HL-60/S4 treated with retinoic acid at 250 ng/mL for 4 days and 3 days (cell line): ENCODE data around the gene CNTN2.

ENCODE experiments used
- in situ Hi-C: fragments of 300-500 bp; cut with MboI; formaldehyde crosslinking; loops from 2 replicates; pipeline ENCODE4 v1.7.0; 2022; ENCODE audit warnings: low sequenced_read_pairs

CNTN2 gene

GRCh38 chr1:205121660-205122488, 78.9 kb downstream of the CNTN2 start, which contains the start of gene RBBP5:
RBBP5 (minus strand) TSS chr1:205121978; CDS start chr1:205121873, 105 bp downstream.
- in situ Hi-C loops, result no loop called here

- in situ Hi-C loops, result no loop called here
Observed at GRCh38 chr1:205122489-205122882, 79.5 kb downstream of the CNTN2 start.

- in situ Hi-C loops, result no loop called here
Observed at GRCh38 chr1:205124726-205125125, 81.7 kb downstream of the CNTN2 start.

- in situ Hi-C loops, result no loop called here
Observed at GRCh38 chr1:205127646-205128045, 84.6 kb downstream of the CNTN2 start.
